ENCODE results near the gene IFNGR2.

GRCh38 chr21:33443194-33443593 is 40.0 kb downstream of the IFNGR2 start:
- TF ChIP-seq CTCF (IDR thresholded peaks at IDR 0.05), result no peak
- no peak for TF ChIP-seq POLR2A (IDR thresholded peaks at IDR 0.05)
- TF ChIP-seq EP300 (IDR thresholded peaks at IDR 0.05), result no peak
